Erythroblast (primary cell): ENCODE measurements around the gene MED13L.

ENCODE experiments used
- GATA1 ChIP-seq: IDR thresholded peaks from 2 replicates; pipeline ENCODE4 v1.6.1; 2011; ENCODE audit warnings: low read depth, mild to moderate bottlenecking, control low read depth, low read length, moderate library complexity
- POLR2A ChIP-seq: IDR thresholded peaks from 2 replicates; pipeline ENCODE4 v1.6.1; 2011; ENCODE audit warnings: mild to moderate bottlenecking, low read length

GRCh38 chr12:115975411-115975810 lies 302.1 kb downstream of the MED13L start:
- TF ChIP-seq POLR2A (no peak), GATA1 (no peak)
